Adrenal gland (tissue), 5 donors: ENCODE data around the gene TBC1D16.

ENCODE experiments used
- POLR2A ChIP-seq, 2 donors: fragments of 450-650 bp; IDR thresholded peaks; one replicate each; pipeline ENCODE4 v1.6.1; 2017; ENCODE audit warnings: antibody characterized with exemption in 2 of 2, mild to moderate bottlenecking in 2 of 2, moderate library complexity in 1 of 2
- TF ChIP-seq, protein P1 (sequence below), 6 experiments: fragments of 450-650 bp in 4 of 6; fragments of 200-600 bp in 2 of 6; sonication (generic) in 1 of 6; IDR thresholded peaks; 1 replicate in 5 of 6; 2 replicates in 1 of 6; pipeline versions ENCODE4 v1.5.1 to v1.8.0; 2016 to 2021; ENCODE audit warnings: antibody characterized with exemption in 6 of 6, mild to moderate bottlenecking in 2 of 6, moderate library complexity in 1 of 6
- donor health status: DM: no; HTN: no; CAD: no.

DNA sequence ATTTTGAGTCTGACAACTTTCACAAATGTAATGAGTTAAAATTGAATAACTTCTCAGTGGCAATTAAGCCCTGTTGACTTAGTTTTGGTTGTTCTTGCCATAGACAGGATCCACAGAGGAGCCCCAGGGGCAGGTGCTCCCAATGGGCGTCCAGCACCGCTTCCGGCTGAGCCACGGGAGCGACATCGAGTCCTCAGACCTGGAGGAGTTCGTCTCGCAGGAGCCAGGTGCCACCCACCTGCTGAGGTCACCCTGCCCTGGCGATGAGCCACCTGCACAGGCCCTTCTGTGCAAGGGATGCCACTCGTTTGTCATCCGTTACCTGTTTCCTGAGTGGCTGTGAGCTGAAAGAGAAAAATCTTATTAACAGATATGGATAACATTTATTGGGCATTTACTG lies 11.5 kb upstream of the TBC1D16 start:
- TF ChIP-seq, protein P1, sequence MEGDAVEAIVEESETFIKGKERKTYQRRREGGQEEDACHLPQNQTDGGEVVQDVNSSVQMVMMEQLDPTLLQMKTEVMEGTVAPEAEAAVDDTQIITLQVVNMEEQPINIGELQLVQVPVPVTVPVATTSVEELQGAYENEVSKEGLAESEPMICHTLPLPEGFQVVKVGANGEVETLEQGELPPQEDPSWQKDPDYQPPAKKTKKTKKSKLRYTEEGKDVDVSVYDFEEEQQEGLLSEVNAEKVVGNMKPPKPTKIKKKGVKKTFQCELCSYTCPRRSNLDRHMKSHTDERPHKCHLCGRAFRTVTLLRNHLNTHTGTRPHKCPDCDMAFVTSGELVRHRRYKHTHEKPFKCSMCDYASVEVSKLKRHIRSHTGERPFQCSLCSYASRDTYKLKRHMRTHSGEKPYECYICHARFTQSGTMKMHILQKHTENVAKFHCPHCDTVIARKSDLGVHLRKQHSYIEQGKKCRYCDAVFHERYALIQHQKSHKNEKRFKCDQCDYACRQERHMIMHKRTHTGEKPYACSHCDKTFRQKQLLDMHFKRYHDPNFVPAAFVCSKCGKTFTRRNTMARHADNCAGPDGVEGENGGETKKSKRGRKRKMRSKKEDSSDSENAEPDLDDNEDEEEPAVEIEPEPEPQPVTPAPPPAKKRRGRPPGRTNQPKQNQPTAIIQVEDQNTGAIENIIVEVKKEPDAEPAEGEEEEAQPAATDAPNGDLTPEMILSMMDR (IDR thresholded peaks at IDR 0.05) = no peak
- TF ChIP-seq POLR2A (IDR thresholded peaks at IDR 0.05) = no peak
